Measurements from ENCODE around the gene PLXNA4. TPM values are rescaled to one million over a fixed set of nuclear protein-coding genes. Genes with fewer than 3 reads are reported as not detected.

Gene PLXNA4
- total RNA-seq, 1 experiment from 2014 or later: not detected

GRCh38 chr7:132416395-132416794, 159.9 kb downstream of the PLXNA4 start:
- TF ChIP-seq CTCF (IDR thresholded peaks at IDR 0.05; ENCODE audit: unreplicated experiment): no peak
- DNase-seq (ENCODE audit: unreplicated experiment): no peak
- no TSS peak for BruUV-seq (replicated peaks)
- H3K4me1 Mint-ChIP-seq (ENCODE audit: insufficient read depth, unreplicated experiment): no peaks in the 10 kb centered on the region
- intact Hi-C loops (cut with micrococcal nuclease): no loop called here
- no peak overlapping the region for H3K27ac Mint-ChIP-seq (ENCODE audit: low read depth, unreplicated experiment)
- H3K9me3 Mint-ChIP-seq (ENCODE audit: unreplicated experiment): peaks cover 8% of the 10 kb centered on the region
- no peaks in the 10 kb centered on the region for H3K36me3 Mint-ChIP-seq (ENCODE audit: insufficient read depth, unreplicated experiment)
- ChIA-PET POLR2A (no interaction called here), CTCF (no interaction called here)
- no peak overlapping the region for H3K4me3 Mint-ChIP-seq (ENCODE audit: unreplicated experiment)
- H3K27me3 Mint-ChIP-seq (ENCODE audit: insufficient read depth, unreplicated experiment): peaks cover 57% of the 10 kb centered on the region

GRCh38 chr7:132415259-132415658, 161.0 kb downstream of the PLXNA4 start:
- POLR2A ChIA-PET: no interaction called here
- TF ChIP-seq CTCF (IDR thresholded peaks at IDR 0.05; ENCODE audit: unreplicated experiment): no peak
- no peaks in the 10 kb centered on the region for H3K9me3 Mint-ChIP-seq (ENCODE audit: unreplicated experiment)
- no peak overlapping the region for H3K4me3 Mint-ChIP-seq (ENCODE audit: unreplicated experiment)
- H3K4me1 Mint-ChIP-seq (ENCODE audit: insufficient read depth, unreplicated experiment): no peaks in the 10 kb centered on the region
- H3K36me3 Mint-ChIP-seq (ENCODE audit: insufficient read depth, unreplicated experiment): no peaks in the 10 kb centered on the region
- H3K27me3 Mint-ChIP-seq (ENCODE audit: insufficient read depth, unreplicated experiment): peaks cover 46% of the 10 kb centered on the region
- H3K27ac Mint-ChIP-seq (ENCODE audit: low read depth, unreplicated experiment): no peak overlapping the region
- CTCF ChIA-PET: interaction anchor here (0.7 kb wide), 1 partner anchor 167 kb away, joined by 3 read pairs; no protein-coding TSS in a partner anchor
- no TSS peak for BruUV-seq (replicated peaks)
- no peak for DNase-seq (ENCODE audit: unreplicated experiment)
- intact Hi-C loops (cut with micrococcal nuclease): no loop called here

- no peak for TF ChIP-seq CTCF (IDR thresholded peaks at IDR 0.05; ENCODE audit: unreplicated experiment)
- no peaks in the 10 kb centered on the region for H3K9me3 Mint-ChIP-seq (ENCODE audit: unreplicated experiment)
- ChIA-PET CTCF (no interaction called here), POLR2A (no interaction called here)
- no peaks in the 10 kb centered on the region for H3K36me3 Mint-ChIP-seq (ENCODE audit: insufficient read depth, unreplicated experiment)
- BruUV-seq (replicated peaks): no TSS peak
- intact Hi-C loops (cut with micrococcal nuclease): no loop called here
- no peak for DNase-seq (ENCODE audit: unreplicated experiment)
- no peak overlapping the region for H3K27ac Mint-ChIP-seq (ENCODE audit: low read depth, unreplicated experiment)
- peaks cover 44% of the 10 kb centered on the region for H3K27me3 Mint-ChIP-seq (ENCODE audit: insufficient read depth, unreplicated experiment)
- no peak overlapping the region for H3K4me3 Mint-ChIP-seq (ENCODE audit: unreplicated experiment)
- no peaks in the 10 kb centered on the region for H3K4me1 Mint-ChIP-seq (ENCODE audit: insufficient read depth, unreplicated experiment)
Measured at GRCh38 chr7:132414857-132415256, 161.4 kb downstream of the PLXNA4 start.

- H3K9me3 Mint-ChIP-seq (ENCODE audit: unreplicated experiment): no peaks in the 10 kb centered on the region
- H3K4me3 Mint-ChIP-seq (ENCODE audit: unreplicated experiment): no peak overlapping the region
- H3K27ac Mint-ChIP-seq (ENCODE audit: low read depth, unreplicated experiment): no peak overlapping the region
- H3K36me3 Mint-ChIP-seq (ENCODE audit: insufficient read depth, unreplicated experiment): no peaks in the 10 kb centered on the region
- CTCF ChIA-PET: no interaction called here
- peaks cover 28% of the 10 kb centered on the region for H3K27me3 Mint-ChIP-seq (ENCODE audit: insufficient read depth, unreplicated experiment)
- intact Hi-C loops (cut with micrococcal nuclease): no loop called here
- DNase-seq (ENCODE audit: unreplicated experiment): no peak
- no peak for TF ChIP-seq CTCF (IDR thresholded peaks at IDR 0.05; ENCODE audit: unreplicated experiment)
- no peaks in the 10 kb centered on the region for H3K4me1 Mint-ChIP-seq (ENCODE audit: insufficient read depth, unreplicated experiment)
- no TSS peak for BruUV-seq (replicated peaks)
- POLR2A ChIA-PET: interaction anchor here (1.0 kb wide), 1 partner anchor 30 kb away, joined by 3 read pairs; no protein-coding TSS in a partner anchor
Measured at GRCh38 chr7:132412435-132412834, 163.8 kb downstream of the PLXNA4 start.
